ENCODE results near the gene JAK1. TPM values are rescaled to one million over a fixed set of nuclear protein-coding genes. Genes with fewer than 3 reads are reported as not detected.

The JAK1 gene
- total RNA-seq, 6 experiments from 2014 or later = 48.0 to 71.6 (median 66.5) TPM

DNA sequence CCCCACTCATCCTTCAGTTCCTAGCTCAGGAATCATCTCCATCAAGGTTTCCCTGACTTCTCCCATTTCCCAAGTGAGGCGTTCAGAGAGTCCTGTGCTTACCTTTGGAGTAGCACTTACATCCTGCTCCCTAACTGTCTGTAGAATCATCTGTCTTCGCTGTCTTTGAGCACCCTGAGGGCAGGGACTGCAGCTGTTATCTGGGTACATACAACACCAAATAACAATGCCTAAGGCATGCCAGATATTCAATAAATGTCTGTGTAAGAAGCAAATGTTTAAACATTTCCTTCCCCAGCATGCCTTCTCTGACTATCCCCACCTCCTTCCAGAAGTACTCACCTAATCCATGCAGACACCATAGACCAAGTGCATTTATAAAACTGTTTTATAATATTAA lies 65.4 kb downstream of the JAK1 start:
- H3K27ac ChIP-seq = no peak overlapping the region
- H3K4me1 ChIP-seq = peaks cover 0 to 16% (median 7%) of the 10 kb centered on the region in 4 donors
- DNase-seq = no peak

DNA sequence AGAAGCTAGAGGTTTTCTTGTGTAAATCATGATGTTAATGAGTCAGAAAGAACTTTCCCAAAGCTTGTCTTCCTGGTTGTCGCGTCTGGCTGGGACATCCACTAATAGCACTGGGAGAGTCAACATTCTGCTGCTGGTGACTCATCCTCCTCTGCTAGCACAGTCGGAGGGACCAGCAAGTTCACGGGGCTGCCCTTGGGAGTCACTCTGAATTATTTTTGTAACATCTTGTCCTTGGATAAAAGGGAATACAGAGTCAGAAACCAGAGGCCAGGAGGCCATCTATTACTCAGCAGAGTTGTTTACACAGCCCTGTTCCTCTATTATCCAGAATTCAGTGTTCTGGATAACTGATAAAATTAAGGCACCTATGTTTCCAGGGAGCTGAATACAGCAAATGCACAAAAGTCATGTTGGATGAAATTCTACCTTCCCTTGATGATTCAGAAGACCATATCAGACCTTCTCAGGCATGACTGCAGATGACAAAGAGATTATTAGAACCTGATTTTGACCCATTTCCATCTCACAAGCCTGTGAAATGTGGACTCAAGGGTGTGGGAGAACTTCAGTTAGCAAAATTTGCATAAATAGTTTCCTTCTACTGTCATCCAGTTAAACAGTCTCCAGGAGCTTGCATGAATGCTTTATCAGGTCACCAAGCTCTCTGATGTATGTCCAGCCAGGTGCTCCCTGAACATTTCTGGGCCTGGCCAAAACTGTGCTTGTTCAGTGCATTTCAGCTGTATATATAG lies 68.1 kb downstream of the JAK1 start:
- no peaks in the 10 kb centered on the region for H3K36me3 ChIP-seq
- no peaks in the 10 kb centered on the region for H3K27me3 ChIP-seq
- 0% methylated on average over 4 of the region's 4 CpGs for WGBS (ENCODE audit: insufficient coverage, low coverage, low lambda C conversion rate, missing lambda C conversion rate)
- intact Hi-C loops (cut with DNase I) = loop anchor here in 1 of 2 donors (10.0 kb wide), 1 partner anchor 67 kb away; the partner anchor contains the start of gene JAK1
- peak; percentile 59 to 82 (median 68) for DNase-seq
- peak overlapping the region; percentile 54 to 91 (median 61) for H3K27ac ChIP-seq
- TF ChIP-seq POLR2A (IDR thresholded peaks at IDR 0.05) = no peak
- TF ChIP-seq, protein P1, sequence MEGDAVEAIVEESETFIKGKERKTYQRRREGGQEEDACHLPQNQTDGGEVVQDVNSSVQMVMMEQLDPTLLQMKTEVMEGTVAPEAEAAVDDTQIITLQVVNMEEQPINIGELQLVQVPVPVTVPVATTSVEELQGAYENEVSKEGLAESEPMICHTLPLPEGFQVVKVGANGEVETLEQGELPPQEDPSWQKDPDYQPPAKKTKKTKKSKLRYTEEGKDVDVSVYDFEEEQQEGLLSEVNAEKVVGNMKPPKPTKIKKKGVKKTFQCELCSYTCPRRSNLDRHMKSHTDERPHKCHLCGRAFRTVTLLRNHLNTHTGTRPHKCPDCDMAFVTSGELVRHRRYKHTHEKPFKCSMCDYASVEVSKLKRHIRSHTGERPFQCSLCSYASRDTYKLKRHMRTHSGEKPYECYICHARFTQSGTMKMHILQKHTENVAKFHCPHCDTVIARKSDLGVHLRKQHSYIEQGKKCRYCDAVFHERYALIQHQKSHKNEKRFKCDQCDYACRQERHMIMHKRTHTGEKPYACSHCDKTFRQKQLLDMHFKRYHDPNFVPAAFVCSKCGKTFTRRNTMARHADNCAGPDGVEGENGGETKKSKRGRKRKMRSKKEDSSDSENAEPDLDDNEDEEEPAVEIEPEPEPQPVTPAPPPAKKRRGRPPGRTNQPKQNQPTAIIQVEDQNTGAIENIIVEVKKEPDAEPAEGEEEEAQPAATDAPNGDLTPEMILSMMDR (IDR thresholded peaks at IDR 0.05) = no peak
- H3K4me1 ChIP-seq = peaks cover 0 to 24% (median 7%) of the 10 kb centered on the region in 4 donors
- no peak overlapping the region for H3K4me3 ChIP-seq
- ATAC-seq = peak; percentile 95 to 97 (median 96)
- no peaks in the 10 kb centered on the region for H3K9me3 ChIP-seq

More for the DNA sequence above, 65.4 kb downstream of the JAK1 start:
- H3K27me3 ChIP-seq = no peaks in the 10 kb centered on the region
- 100% methylated on average over 2 of the region's 2 CpGs for WGBS (ENCODE audit: insufficient coverage, low coverage, low lambda C conversion rate, missing lambda C conversion rate)
- TF ChIP-seq POLR2A (IDR thresholded peaks at IDR 0.05) = no peak
- TF ChIP-seq, protein P1 (IDR thresholded peaks at IDR 0.05) = no peak
- no peaks in the 10 kb centered on the region for H3K36me3 ChIP-seq
- H3K9me3 ChIP-seq = no peaks in the 10 kb centered on the region
- intact Hi-C loops (cut with DNase I) = no loop called here
- no peak for ATAC-seq
- H3K4me3 ChIP-seq = no peak overlapping the region

DNA sequence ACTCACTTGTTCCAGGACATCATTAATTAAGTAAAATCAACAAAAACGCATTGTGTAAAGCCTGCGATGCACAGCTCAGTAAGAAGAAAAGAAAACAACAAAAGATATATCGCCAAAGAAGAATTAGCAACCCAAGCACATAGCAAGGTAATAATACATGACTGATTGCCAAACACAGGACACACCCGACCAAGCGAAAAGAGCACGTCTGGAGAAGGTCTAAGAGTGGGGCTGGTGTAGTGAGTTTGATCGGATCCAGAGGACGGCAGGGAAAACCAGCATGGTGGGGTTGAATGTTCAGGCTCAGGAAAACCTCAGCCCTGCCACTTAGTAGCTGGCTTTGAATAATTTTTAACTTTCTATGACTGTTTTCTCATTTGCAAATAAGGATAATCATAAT lies 69.8 kb downstream of the JAK1 start:
- Histone ChIP-seq H3K36me3 (no peaks in the 10 kb centered on the region), H3K4me1 (peaks cover 0 to 29% (median 7%) of the 10 kb centered on the region in 4 donors), H3K9me3 (no peaks in the 10 kb centered on the region), H3K4me3 (no peak overlapping the region), H3K27ac (peak overlapping the region in 1 of 3 donors; percentile 1), H3K27me3 (no peaks in the 10 kb centered on the region)
- no peak for DNase-seq
- 73% methylated on average over 8 of the region's 8 CpGs for WGBS (ENCODE audit: insufficient coverage, low coverage, low lambda C conversion rate, missing lambda C conversion rate)
- TF ChIP-seq, protein P1 (IDR thresholded peaks at IDR 0.05) = no peak
- TF ChIP-seq POLR2A (IDR thresholded peaks at IDR 0.05) = no peak
- intact Hi-C loops (cut with DNase I) = loop anchor here in 1 of 2 donors (10.0 kb wide), 1 partner anchor 68 kb away; the partner anchor contains the start of gene JAK1
- ATAC-seq = no peak

DNA sequence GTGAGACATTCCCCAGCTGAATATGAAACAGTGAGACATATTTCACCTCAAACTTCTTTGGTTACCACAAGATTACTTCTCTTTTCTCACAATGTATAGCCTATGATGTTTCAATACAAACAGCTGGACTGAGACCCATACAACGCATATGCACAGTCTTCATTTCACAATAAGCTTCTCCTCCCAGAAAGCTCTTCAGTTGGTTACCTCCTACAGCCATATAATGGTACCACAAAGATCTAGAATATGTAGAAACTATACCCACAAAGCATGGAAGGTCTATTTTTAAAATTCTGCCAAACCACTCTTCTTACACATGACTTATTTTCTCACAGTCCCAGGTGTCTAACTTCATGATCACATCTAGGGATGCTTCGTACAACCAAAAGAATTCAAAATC lies 70.8 kb downstream of the JAK1 start:
- H3K27ac ChIP-seq = no peak overlapping the region
- DNase-seq = no peak
- intact Hi-C loops (cut with DNase I) = loop anchor here in 1 of 2 donors (10.0 kb wide), 1 partner anchor 69 kb away; the partner anchor contains the start of gene JAK1

More for the DNA sequence above, 70.8 kb downstream of the JAK1 start:
- Histone ChIP-seq H3K27me3 (no peaks in the 10 kb centered on the region), H3K9me3 (no peaks in the 10 kb centered on the region), H3K4me3 (no peak overlapping the region), H3K36me3 (no peaks in the 10 kb centered on the region), H3K4me1 (peaks cover 0 to 29% (median 7%) of the 10 kb centered on the region in 4 donors)
- no peak for ATAC-seq
- TF ChIP-seq, protein P1 (IDR thresholded peaks at IDR 0.05) = no peak
- TF ChIP-seq POLR2A (IDR thresholded peaks at IDR 0.05) = no peak
- 76% methylated on average over 2 of the region's 2 CpGs for WGBS (ENCODE audit: insufficient coverage, low coverage, low lambda C conversion rate, missing lambda C conversion rate)
